OCI-LY3 (cell line): ENCODE results near the gene TNNI3K.

ENCODE experiments used
- H2AFZ ChIP-seq: fragments of 200-600, 300-600 bp; shearing (Covaris generic); 2 replicates; pipeline ENCODE4 v1.6.0; 2014; ENCODE audit warnings: antibody characterized with exemption, low read depth, low read length
- H3K27ac ChIP-seq: fragments of 200-600, 300-600 bp; sonication (generic); 2 replicates; pipeline ENCODE4 v1.5.1; 2014; ENCODE audit warnings: mild to moderate bottlenecking, low read length, moderate library complexity, mixed read lengths
- H3K27me3 ChIP-seq: fragments of 200-600, 300-600 bp; sonication (generic); 2 replicates; pipeline ENCODE4 v1.6.1; 2014; ENCODE audit warnings: low read depth, low read length, mixed read lengths
- H3K36me3 ChIP-seq: fragments of 200-600, 300-600 bp; sonication (generic); replicated peaks from 2 replicates; pipeline ENCODE3; 2014; ENCODE audit warnings: low read depth, low read length, mixed read lengths
- H3K4me1 ChIP-seq: fragments of 300-600, 200-600 bp; sonication (generic); 2 replicates; pipeline ENCODE4 v1.6.1; 2014; ENCODE audit warnings: low read length, mixed read lengths
- H3K4me2 ChIP-seq: fragments of 200-600, 300-600 bp; sonication (generic); 2 replicates; pipeline ENCODE4 v1.6.1; 2014; ENCODE audit warnings: low read length, mixed read lengths
- H3K4me3 ChIP-seq: fragments of 300-600, 200-600 bp; sonication (generic); 2 replicates; pipeline ENCODE4 v1.5.1; 2014; ENCODE audit warnings: antibody characterized with exemption, mild to moderate bottlenecking, low read length, moderate library complexity
- H3K79me2 ChIP-seq: fragments of 300-600, 200-600 bp; shearing (Covaris generic); 2 replicates; pipeline ENCODE4 v1.6.1; 2014; ENCODE audit warnings: mild to moderate bottlenecking, low read length, mixed read lengths
- H3K9ac ChIP-seq: fragments of 300-600, 200-600 bp; shearing (Covaris generic); 2 replicates; pipeline ENCODE4 v1.6.0; 2014; ENCODE audit warnings: mild to moderate bottlenecking, low read length, moderate library complexity
- H3K9me3 ChIP-seq: fragments of 200-600, 300-600 bp; shearing (Covaris generic); 2 replicates; pipeline ENCODE4 v1.6.1; 2014; ENCODE audit warnings: low read length, mixed read lengths; ENCODE audit not compliant: insufficient read depth
- H4K20me1 ChIP-seq: fragments of 200-600, 300-600 bp; sonication (generic); 2 replicates; pipeline ENCODE4 v1.6.1; 2016; ENCODE audit warnings: low read length, mixed read lengths; ENCODE audit not compliant: insufficient read depth
- EZH2phosphoT487 ChIP-seq: fragments of 200-600 bp; shearing (Covaris generic); IDR thresholded peaks from 2 replicates; pipeline ENCODE4 v1.6.1; 2018; ENCODE audit warnings: antibody characterized with exemption, mixed run types, low read depth
- TF ChIP-seq, protein P1 (sequence below): fragments of 200-600, 300-600 bp; sonication (generic); IDR thresholded peaks from 2 replicates; pipeline ENCODE4 v1.5.1; 2014; ENCODE audit warnings: antibody characterized with exemption, low read length, low read depth

The TNNI3K gene

DNA sequence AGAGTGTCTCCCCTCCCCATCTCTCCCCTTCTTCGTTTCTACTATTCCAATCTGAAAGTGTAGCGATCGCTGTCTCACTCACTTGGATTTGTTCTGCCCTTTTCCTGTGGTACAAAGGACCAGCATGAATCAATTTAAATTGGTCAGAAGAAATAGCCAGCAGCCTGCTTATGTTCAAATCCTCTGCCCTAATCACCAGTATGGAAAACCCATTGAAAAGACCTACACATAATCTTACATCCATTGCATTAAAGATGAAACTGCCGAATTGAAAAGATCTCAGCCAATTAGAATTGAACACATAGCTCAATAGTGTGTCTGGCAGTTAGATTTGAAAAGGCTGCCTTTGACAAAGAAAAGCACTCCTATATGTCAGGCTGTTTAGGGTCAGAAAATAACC lies 122.6 kb downstream of the TNNI3K start:
- no peak overlapping the region for H3K9ac ChIP-seq
- no peaks in the 10 kb centered on the region for H3K9me3 ChIP-seq
- H4K20me1 ChIP-seq: no peaks in the 10 kb centered on the region
- H3K27me3 ChIP-seq: no peaks in the 10 kb centered on the region
- H3K27ac ChIP-seq: no peak overlapping the region
- TF ChIP-seq EZH2phosphoT487: no peak
- TF ChIP-seq, protein P1, sequence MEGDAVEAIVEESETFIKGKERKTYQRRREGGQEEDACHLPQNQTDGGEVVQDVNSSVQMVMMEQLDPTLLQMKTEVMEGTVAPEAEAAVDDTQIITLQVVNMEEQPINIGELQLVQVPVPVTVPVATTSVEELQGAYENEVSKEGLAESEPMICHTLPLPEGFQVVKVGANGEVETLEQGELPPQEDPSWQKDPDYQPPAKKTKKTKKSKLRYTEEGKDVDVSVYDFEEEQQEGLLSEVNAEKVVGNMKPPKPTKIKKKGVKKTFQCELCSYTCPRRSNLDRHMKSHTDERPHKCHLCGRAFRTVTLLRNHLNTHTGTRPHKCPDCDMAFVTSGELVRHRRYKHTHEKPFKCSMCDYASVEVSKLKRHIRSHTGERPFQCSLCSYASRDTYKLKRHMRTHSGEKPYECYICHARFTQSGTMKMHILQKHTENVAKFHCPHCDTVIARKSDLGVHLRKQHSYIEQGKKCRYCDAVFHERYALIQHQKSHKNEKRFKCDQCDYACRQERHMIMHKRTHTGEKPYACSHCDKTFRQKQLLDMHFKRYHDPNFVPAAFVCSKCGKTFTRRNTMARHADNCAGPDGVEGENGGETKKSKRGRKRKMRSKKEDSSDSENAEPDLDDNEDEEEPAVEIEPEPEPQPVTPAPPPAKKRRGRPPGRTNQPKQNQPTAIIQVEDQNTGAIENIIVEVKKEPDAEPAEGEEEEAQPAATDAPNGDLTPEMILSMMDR: no peak
- H3K4me3 ChIP-seq: no peak overlapping the region
- no peaks in the 10 kb centered on the region for H3K36me3 ChIP-seq
- H3K79me2 ChIP-seq: no peaks in the 10 kb centered on the region
- no peaks in the 10 kb centered on the region for H3K4me1 ChIP-seq
- no peak overlapping the region for H3K4me2 ChIP-seq
- no peak overlapping the region for H2AFZ ChIP-seq

DNA sequence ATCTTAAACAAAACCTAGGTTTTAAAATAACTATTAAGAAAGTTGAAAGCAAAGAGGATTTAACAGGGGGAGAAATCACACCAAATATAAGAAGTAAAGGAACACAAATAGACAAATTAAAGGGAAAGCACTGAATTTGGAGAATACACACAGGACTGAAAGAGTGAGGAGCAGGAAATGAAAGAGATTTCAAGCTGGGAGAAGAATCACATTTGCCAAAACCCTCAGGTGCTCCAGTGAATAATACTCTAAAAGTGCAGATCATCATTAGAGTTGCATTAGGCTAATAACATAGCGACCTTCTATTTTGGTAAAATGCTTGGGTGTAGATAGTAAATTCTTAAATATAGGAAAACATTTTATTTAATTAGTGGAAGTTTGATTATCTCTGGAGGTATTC lies 127.5 kb downstream of the TNNI3K start:
- H3K4me3 ChIP-seq: no peak overlapping the region
- no peak overlapping the region for H3K9ac ChIP-seq
- no peaks in the 10 kb centered on the region for H3K79me2 ChIP-seq
- TF ChIP-seq EZH2phosphoT487: no peak
- no peaks in the 10 kb centered on the region for H4K20me1 ChIP-seq
- H3K36me3 ChIP-seq: no peaks in the 10 kb centered on the region
- H3K9me3 ChIP-seq: no peaks in the 10 kb centered on the region
- H3K4me2 ChIP-seq: no peak overlapping the region
- no peak overlapping the region for H3K27ac ChIP-seq
- H3K27me3 ChIP-seq: no peaks in the 10 kb centered on the region
- no peak overlapping the region for H2AFZ ChIP-seq
- no peaks in the 10 kb centered on the region for H3K4me1 ChIP-seq

DNA sequence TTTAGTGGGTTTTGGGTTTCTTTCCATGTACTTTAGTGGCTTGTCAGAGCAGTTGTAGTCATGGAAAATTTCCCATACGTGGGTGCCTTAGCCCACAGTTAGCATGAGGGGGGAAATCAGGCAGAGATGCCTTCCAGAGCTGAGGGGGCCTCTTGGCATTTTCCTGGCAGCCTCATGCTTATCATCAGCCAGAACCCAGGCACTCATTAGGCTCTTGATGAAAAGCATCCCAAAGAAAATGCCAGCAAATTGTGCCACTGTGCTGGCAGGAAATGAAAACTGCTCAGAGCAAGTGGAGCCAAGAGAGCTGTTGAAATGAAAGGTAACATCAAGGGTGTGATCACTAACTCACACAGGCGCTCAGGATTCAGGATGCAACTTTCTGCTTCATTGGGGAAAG lies 128.0 kb downstream of the TNNI3K start:
- Histone ChIP-seq H3K9ac (no peak overlapping the region), H3K27ac (no peak overlapping the region), H4K20me1 (no peaks in the 10 kb centered on the region), H3K4me3 (no peak overlapping the region), H3K36me3 (no peaks in the 10 kb centered on the region), H3K4me1 (no peaks in the 10 kb centered on the region), H3K27me3 (no peaks in the 10 kb centered on the region), H2AFZ (no peak overlapping the region), H3K4me2 (no peak overlapping the region), H3K79me2 (no peaks in the 10 kb centered on the region), H3K9me3 (no peaks in the 10 kb centered on the region)
- TF ChIP-seq, protein P1: no peak
- no peak for TF ChIP-seq EZH2phosphoT487

DNA sequence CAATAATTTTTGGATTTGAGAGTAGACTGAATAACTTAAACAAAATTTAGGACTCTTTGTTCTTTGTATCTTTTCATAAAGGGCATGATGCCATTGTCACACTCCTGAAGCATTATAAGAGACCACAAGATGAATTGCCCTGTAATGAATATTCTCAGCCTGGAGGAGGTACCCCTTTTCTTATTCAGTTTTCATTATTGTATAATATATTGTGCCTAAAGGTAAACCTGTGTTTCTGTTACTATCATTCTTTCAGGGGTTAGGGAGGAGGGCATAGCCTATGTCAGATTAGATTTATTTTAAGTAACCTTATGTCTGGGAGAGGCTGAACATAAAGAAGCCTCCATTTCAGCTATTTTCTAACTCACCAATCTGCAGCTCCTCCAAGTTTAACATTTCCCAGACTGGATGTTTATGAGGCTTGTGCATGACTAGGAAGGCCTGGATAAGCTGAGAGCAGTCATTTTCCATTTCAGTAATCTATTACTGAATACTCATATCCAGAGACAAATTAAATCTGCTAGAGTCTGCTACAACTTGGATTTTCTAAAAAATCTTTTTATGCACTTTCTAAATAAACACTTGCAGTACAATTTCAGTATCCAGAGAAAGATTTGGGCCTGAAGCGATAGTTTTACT lies 132.1 kb downstream of the TNNI3K start:
- Histone ChIP-seq H3K27me3 (no peaks in the 10 kb centered on the region), H3K4me3 (no peak overlapping the region)

More for the DNA sequence above, 132.1 kb downstream of the TNNI3K start:
- Histone ChIP-seq H3K9me3 (no peaks in the 10 kb centered on the region), H3K27ac (no peak overlapping the region), H3K4me2 (no peak overlapping the region), H3K9ac (no peak overlapping the region), H3K79me2 (no peaks in the 10 kb centered on the region), H2AFZ (no peak overlapping the region), H3K4me1 (no peaks in the 10 kb centered on the region), H4K20me1 (no peaks in the 10 kb centered on the region), H3K36me3 (no peaks in the 10 kb centered on the region)
- no peak for TF ChIP-seq EZH2phosphoT487
- TF ChIP-seq, protein P1: no peak
